Muscle of back (tissue), 11 donors: ENCODE measurements around the gene KLHL1. TPM values are rescaled to one million over a fixed set of nuclear protein-coding genes. Genes with fewer than 3 reads are reported as not detected.

Experiments used
- DNase-seq, 3 donors: peaks; one replicate each; pipeline versions ENCODE4 v3.0.0 to v3.0.0-alpha.2; 2013
- polyA plus RNA-seq, 10 donors: library from polyadenylated mRNA; unstranded; fragments of 120-200 nt; gene quantifications; one replicate each; pipeline ENCODE4 v1.2.1, GENCODE V29; 2013; ENCODE audit not compliant: insufficient read length in 10 of 10

KLHL1 gene
- polyA plus RNA-seq, 10 donors, result 0.04 to 0.05 TPM; not detected in 8

- no peak for DNase-seq
Measured at GRCh38 chr13:69879936-69880335, 228.3 kb downstream of the KLHL1 start.

GRCh38 chr13:69872321-69873047 lies 235.8 kb downstream of the KLHL1 start:
- no peak for DNase-seq

GRCh38 chr13:69866555-69866954 lies 241.7 kb downstream of the KLHL1 start:
- DNase-seq, result no peak

GRCh38 chr13:69857183-69857821 lies 250.9 kb downstream of the KLHL1 start:
- DNase-seq, result peak; percentile 24 to 57 (median 42)

GRCh38 chr13:69856331-69856730 lies 251.9 kb downstream of the KLHL1 start:
- DNase-seq, result no peak

GRCh38 chr13:69828527-69828926 lies 279.7 kb downstream of the KLHL1 start:
- DNase-seq, result no peak

GRCh38 chr13:69820180-69820579 lies 288.1 kb downstream of the KLHL1 start:
- no peak for DNase-seq

GRCh38 chr13:69817333-69817869 lies 290.9 kb downstream of the KLHL1 start:
- no peak for DNase-seq

- DNase-seq, result no peak
Measured at GRCh38 chr13:69809152-69809551, 299.1 kb downstream of the KLHL1 start.

- DNase-seq, result no peak
Measured at GRCh38 chr13:69796256-69796655, 312.0 kb downstream of the KLHL1 start.

GRCh38 chr13:69793783-69794453 lies 314.3 kb downstream of the KLHL1 start:
- no peak for DNase-seq

GRCh38 chr13:69776937-69777336 lies 331.3 kb downstream of the KLHL1 start:
- DNase-seq, result no peak

GRCh38 chr13:69769608-69770007 lies 338.6 kb downstream of the KLHL1 start:
- no peak for DNase-seq

- no peak for DNase-seq
Measured at GRCh38 chr13:69761581-69761980, 346.7 kb downstream of the KLHL1 start.

- no peak for DNase-seq
Measured at GRCh38 chr13:69755101-69755500, 353.2 kb downstream of the KLHL1 start.

- no peak for DNase-seq
Measured at GRCh38 chr13:69751259-69751658, 357.0 kb downstream of the KLHL1 start.

- no peak for DNase-seq
Measured at GRCh38 chr13:69737129-69737935, 370.9 kb downstream of the KLHL1 start.

GRCh38 chr13:69721631-69722030 lies 386.6 kb downstream of the KLHL1 start:
- DNase-seq, result no peak

- DNase-seq, result no peak
Measured at GRCh38 chr13:69720278-69720983, 387.8 kb downstream of the KLHL1 start.

GRCh38 chr13:69706807-69707206 lies 401.4 kb downstream of the KLHL1 start:
- DNase-seq, result no peak

- peak; percentile 3 to 37 (median 17) for DNase-seq
Measured at GRCh38 chr13:69704311-69704710, 403.9 kb downstream of the KLHL1 start.
